Ammon's horn (tissue), 1 donor: ENCODE measurements around the gene ELF2.
"Not testable (repeated sequence)": the region's sequence is repeated elsewhere in the genome, so short reads cannot be mapped to it uniquely, and the experiment has no call there.

Experiments
- DNase-seq: peaks from one replicate; pipeline ENCODE4 v3.0.0-alpha.2; 2016; ENCODE audit warnings: low spot score

The ELF2 gene

DNA sequence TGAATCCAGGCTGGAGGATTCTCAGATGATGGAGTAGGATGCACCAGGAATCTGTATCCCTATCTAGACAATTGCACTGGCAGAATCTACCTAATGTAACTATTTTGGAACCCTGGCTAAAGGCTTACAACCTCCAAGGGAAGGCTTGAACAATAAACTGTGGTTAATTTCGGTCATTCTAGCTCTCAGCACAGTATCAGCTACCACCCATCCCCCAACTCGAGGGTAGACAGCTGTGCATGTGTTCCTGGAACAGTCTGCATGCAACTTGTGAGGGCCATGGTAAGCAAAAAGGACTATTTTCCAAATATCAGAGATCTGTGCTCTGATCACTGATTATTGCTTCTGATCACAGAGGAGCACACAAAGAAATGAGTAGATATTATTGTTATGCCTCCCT, 34.0 kb downstream of the ELF2 start:
- peak; percentile 8 for DNase-seq

DNA sequence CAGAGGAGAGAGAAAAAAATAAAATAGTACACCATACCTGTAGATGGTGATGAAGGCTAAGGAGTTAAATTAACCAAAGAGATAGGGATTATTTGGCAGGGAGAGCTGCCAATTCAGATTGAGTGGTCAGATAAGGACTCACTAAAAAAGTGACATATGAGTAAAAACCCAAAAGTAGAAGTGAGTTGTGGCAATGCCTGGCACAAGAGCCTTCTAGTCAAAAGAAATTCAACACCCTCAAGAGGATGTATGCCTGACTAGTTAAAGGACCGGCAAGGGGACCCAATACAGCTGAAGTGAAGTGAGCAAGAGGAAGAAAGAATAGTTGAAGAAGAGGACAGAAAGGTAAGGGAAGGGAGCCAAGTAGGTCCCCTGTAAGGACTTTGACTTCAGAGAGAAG, 34.9 kb downstream of the ELF2 start:
- DNase-seq = no peak

DNA sequence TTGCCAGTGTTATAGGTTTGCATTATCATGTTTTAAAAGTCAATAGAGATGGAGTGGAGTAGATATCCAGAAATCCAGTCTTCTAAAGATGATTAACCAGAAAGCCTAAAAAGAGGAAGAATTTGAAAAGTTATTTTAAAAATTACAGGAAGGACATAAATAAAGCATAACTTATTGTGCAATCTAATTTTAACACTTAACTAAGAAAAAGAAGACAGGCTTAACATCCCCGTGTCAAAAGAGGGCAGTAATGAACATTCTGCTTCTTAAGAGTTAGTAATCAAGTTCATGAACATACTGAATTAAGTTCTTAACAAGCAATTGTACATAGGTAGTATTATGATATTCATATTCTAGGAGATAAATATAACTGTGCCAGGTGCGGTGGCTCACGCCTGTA, 39.3 kb downstream of the ELF2 start:
- no peak for DNase-seq

DNA sequence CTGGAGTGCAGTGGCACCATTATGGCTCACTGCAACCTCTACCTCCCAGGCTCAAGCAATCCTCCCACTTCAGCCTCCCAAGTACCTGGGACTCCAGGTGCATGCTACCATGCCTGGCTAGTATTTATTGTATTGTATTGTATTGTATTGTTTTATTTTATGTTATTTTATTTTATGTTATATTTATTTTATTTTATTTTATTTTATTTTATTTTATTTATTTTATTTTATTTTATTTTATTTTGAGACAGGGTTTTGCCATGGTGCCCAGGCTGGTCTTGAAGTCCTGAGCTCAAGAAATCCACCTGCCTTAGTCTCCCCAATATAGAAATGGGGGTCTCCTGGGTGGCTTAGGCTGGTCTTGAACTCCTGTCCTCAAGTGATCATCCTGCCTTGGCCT, 42.6 kb downstream of the ELF2 start:
- no peak for DNase-seq

DNA sequence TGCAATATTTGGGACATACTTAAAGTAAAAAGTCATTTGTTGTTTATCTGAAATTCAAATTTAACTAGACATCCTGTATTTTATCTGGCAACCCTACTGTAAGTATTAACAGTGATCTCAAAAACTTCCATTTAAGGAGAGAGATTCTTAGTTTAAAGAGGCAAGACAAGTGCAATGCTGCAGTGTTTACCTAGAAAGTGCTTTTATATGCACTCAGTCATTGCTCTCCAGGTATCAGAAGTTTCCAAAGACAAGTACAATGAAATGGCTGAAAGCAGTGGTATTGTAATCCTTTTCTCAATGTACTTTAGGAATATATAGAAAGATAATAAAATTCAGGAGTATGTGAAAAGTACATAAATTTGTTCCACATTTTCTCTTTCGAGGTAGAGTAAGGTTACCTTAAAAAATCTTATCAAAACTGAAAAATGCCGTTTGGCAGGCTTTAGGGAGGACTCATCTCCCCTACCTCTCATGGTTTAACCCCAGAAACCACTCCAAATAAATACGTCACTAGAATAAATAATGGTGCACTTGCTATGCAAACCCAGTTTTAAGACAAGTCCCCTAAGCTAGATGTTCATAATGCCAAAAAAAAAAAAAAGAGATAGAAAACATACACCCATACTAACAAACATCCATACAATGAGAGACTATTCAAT, 45.7 kb downstream of the ELF2 start:
- DNase-seq = no peak

DNA sequence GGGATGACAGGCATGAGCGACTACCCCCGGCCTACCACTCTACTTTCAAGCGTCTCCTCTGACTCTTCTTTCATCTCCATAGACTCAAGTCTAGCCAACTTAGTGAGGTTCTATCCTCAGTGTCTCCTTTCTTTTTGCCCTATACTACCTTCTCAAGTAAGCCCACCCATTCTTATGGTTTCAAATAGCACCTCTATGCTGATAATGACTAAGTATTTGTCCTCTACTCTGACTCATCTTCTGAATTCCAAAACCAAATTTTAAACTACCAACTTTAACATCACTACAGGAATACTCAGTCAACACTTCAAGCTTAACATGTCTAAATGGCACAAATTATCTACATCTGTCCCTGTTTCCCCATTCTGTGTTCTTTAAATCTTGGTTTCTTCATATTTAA, 47.8 kb downstream of the ELF2 start:
- DNase-seq = no peak

DNA sequence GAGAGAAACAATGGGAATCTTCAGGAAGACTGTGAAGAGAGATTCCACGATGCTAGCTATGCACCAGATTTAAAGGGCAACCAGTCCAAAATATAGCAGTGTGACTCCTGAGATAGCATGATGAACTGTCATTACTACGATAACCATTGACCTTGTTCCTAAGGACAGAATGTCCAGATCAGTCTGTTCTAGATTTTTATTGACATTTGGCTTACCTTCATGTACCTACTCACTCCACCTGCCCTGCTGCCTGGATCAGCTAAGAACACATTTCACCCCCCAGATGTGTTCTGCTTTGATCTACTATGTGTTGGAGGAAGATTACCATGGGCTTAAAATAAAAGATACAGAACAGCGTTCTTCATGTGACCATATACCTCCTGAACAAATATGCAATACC, 50.1 kb downstream of the ELF2 start:
- DNase-seq = no peak

DNA sequence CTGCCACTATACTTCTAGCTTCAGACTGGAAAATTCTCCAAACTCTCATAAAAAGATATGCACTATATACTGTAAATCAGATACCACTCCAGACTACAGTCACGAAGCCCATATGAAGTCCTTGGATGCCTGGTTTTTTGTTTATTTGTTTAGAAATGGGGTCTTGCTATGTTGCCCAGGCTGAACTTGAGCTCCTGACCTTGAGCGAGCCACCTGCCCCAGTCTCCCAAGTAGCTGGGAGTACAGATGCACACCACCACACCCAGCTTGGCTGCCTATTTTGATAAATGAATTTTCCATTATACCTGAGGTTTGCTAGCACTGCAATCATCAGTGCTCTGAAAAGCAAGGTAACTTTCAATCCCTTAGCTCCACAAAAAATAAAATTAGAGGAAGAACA, 53.1 kb downstream of the ELF2 start:
- no peak for DNase-seq

DNA sequence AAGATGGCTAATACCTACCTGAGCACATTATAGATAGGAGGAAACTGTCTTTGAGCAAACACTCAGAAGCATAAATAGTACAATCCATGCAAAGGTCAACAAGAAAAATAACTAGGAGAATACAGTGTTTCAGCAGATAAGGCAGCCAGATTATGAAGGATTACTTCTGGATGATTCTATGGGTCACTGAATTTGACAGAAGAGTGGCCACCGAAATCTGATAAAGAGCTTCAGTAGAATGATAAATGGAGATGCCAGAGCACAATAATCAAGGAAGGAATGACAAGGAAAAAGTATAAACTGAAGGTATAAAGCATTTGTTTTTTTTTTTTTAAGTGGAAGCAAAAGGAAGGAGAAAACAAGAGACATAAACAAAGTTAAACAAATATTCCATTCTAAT, 58.7 kb downstream of the ELF2 start:
- no peak for DNase-seq

DNA sequence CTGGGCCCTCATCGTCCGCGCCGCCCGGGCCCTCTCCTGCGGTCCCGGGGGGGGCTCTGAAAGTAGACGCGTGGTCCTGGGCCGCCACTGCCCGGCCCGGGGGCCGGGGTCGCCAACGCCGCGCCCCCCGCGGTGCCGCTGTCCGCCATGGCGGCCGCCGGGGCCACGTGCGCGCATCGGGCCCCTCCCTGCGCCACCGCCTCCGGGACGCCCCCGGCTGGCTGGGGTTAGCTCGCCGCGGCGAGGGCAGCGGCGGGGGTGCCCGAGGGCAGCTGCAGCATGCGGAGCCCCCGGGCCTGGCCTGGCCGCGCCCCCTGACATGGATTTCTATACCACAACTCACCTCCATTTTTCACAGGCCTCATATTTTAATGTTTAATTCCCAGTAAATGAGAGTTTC, 61.8 kb downstream of the ELF2 start:
- no peak for DNase-seq

DNA sequence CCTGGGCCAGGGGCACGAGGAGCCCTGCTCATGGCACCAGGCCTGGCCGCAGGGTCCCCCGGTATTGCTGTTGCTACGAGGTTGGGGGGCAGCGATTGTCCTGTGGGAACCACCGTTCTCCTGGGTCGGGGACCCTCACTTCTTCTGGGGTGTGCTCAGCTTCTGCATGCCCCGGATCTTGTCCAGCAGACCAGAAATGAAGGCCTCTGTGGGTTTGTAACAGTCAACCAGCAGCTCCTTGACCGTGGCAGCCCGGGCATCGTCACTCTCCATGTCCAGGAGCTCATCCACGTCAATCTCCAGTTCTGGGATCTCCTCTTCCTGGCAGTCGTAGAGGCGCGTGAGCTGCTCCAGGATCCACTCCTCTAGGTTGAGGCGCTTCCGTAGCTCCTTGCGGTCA, 62.2 kb downstream of the ELF2 start:
- DNase-seq = not testable (repeated sequence)

DNA sequence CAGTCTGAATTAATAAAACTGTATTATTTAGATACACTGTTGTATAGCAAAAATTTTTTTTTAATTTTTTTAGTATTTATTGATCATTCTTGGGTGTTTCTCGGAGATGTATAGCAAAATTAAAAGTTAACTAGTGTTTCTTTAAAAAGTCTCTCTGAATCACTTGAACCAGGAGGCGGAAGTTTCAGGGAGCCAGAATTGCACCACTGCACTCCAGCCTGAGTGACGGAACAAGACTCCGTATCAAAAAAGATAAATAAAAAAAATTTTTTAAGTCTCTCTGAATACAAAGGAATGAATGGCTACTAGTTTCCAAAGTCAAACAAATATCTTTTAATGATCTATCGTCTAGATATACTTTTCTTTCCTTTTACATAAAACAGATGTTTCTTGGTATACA, 64.4 kb downstream of the ELF2 start:
- DNase-seq = no peak

DNA sequence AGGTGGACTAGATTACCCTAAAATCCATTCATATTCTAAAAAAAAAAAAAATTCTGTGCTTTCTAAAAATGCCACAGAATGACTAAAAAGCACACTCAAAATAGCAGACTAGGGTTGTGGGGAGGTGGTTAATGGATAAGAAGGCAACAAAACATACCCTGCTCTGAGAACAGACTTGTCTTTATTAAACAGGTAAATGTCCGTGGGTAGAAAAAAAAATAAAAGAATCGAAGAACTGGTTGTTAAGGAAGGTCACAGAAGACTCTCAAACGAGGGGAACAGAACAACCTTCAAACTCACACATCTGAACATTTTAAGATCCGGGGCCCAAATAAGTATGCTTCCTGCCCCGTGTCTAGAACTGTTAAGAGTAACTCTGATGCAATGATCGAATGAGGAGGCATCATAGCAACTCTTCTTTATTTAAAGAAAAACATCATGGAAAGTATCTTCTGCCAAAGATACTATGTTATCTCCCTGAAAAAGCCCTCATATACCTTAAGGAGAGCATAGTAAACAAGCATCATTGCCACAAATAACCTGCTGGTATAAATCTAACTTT, 68.4 kb downstream of the ELF2 start:
- no peak for DNase-seq

DNA sequence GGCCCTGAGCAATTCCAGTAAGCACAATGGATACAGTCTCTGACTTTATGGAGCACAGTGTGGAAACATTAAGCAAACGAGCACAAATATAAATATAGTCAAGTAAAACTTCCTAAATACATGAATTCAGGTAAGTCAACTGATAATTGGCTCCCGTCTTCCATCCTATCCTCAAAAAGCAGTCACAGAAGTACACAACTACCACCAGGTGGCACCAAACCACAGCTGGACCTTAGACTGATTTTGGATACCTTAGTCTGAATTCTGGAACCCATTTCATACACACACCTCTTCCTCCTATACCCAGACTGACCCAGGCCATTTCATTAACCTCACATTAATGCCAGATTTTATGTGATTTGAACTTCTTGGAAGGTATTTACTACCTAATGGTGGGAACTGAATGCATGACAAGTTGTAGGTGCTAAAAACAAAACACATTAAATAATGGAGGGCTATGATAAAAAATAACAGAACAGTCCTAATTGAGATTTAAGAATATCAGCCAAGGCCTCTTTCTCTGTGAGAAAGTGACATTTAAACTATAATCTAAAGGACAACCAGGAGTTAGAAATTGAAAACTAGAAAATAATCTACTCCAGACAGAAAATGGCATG, 77.5 kb downstream of the ELF2 start:
- peak; percentile 91 for DNase-seq

DNA sequence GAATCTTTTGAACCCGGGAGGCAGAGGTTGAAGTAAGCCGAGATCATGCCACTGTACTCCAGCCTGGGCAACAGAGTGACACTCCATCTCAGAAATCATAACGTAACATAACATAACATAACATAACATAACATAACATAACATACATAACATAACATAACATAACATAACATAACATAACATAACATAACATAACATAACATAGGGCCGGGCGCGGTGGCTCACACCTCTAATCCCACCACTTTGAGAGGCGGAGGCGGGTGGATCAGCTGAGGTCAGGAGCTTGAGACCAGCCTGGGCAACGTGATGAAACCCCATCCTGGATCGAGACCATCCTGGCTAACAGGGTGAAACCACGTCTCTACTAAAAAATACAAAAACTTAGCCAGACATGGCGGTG, 84.7 kb downstream of the ELF2 start:
- DNase-seq = no peak

DNA sequence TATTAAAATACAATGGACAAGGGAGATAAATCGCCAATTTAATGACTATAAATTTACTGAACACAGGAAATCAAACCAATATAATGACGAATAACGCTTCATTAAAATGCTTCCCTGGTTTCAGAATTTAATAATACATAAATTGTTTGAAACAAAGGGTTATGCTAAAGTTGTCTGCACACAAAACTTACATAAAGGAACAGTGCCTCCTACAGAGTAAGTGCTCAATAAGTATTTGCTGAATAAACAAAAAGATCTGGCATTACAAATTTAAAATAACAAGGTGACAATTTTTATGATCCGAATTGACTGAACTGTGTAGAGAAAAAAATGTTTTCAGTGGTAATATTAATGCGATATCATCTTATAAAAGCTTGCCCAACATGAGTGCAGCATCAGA, 91.9 kb downstream of the ELF2 start:
- no peak for DNase-seq

DNA sequence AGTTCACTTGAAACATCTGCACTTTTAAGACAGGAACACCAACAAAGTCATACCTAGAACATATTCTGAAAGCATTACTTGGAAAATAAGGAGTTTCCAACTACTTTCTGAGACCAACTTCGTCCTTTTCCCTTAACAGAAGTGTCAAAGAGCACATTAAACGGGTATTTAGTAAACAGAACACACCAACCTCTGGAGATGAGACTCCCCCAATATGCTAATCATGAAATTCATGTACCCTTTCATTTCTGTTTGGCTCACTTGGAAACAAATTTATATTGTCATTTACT, 92.3 kb downstream of the ELF2 start:
- no peak for DNase-seq

DNA sequence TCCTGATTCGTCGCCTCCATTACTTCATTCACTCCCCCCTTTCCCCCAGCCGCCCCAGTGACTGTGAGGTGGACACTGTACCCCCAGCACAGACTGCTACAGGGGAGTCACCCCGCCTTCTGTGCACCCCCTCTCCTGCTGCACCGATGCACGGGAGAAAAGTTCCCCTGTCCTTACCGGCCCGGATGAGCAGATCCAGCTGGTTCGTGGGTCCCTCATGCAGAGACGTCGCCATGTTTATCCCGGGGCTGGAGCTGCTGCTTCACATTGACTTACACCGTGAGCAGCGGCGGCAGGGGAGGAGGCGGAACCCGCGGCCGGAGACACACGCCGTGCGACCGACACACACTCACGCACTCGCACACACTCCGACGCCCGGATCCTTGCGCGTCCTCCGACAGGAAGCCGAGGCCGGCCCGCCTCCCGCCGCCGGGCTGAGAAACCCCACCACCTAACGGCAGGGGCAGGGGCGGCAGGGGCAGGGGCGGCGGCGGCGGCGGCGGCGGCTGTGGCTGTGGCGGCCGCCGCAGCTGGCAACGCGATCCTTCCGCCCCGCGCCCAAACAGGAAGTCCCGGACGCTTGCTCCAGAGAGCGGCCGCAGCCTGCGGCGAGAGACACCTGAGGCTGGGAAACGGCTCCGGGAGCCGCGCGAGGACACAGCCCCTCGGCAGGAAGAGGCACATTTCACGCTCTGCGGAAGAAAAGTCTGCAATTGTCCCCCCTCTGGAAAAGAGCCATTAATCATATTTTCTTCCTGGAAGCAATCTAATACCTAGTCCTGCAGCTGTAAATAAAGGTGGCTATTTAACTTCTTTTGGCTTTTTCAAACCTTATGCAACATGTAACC, 92.8 kb downstream of the ELF2 start:
- peak; percentile 92 for DNase-seq

DNA sequence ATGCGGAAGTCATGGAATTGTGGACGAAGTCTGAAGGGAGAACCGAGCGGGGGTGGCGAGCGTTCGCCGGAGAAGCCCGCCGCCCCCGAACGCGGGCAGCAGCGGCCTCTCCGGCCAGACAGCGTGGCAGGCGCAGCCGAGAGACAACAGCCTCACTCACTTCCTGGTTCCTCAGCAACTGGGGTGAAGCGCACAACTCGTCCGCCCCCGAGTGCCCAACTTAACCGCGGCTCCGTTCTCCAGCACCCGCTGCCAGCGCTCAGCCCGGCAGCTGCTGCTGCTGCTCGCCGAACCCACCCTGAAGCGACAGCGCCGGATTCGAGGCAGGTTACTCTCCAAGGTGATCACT, 93.4 kb downstream of the ELF2 start:
- peak; percentile 74 for DNase-seq

DNA sequence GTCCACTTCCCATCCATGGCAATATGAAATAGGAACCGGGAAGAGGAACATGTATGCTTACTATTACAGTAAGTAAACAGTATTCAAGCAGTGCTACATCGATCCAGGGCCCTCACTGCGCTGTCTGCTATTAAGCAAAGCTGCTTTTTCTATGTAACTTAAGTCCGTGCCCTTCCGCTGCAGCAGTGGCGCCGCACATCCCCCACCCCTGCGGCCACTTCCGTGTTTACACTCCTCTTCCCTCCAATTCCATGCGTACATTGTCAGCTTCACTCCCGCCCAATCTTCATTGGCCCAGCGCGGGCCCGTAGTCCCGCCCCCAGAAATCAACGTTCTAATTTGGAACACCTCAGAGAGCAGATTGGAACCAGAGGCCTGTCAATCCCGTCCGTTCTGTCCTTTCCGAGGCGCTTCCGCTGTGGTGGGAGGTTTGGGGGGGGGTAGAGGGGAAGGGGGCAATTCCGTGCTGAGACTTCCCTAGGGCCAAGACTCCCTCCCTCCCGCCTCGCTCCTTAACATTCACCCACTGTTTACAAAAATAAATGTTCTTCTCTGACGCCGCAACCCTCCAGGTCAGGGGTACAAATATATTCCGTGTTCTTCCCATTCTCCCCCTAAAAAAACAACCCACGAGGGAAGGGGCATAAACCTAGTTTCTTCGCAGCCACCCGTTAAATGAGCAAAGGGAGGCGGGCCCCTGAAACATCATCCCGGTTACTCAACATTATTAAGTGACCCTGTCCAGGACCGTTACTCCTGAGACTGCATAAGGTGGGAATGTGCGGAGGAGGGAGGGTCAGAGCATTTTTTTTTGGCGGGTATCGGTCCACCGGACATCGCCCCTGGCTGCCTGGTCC, 94.0 kb downstream of the ELF2 start:
- DNase-seq = peak; percentile 98

DNA sequence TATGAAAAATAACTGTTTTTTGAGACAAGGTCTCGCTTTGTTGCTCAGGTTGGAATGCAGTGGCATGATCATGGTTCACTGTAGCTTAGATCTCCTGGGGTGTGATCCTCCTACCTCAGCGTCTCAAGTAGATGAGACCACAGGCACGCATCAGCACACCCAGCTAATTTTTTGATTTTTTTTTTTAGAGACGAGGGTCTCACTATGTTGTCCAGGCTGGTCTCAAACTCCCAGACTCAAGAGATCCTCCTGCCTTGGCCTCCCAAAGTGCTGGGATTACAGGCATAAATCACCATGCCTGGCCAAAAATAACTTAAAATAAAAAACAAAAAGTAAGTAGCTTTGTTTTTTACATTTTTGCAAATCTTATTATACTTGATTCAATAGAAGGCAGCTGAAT, 98.1 kb downstream of the ELF2 start:
- no peak for DNase-seq

DNA sequence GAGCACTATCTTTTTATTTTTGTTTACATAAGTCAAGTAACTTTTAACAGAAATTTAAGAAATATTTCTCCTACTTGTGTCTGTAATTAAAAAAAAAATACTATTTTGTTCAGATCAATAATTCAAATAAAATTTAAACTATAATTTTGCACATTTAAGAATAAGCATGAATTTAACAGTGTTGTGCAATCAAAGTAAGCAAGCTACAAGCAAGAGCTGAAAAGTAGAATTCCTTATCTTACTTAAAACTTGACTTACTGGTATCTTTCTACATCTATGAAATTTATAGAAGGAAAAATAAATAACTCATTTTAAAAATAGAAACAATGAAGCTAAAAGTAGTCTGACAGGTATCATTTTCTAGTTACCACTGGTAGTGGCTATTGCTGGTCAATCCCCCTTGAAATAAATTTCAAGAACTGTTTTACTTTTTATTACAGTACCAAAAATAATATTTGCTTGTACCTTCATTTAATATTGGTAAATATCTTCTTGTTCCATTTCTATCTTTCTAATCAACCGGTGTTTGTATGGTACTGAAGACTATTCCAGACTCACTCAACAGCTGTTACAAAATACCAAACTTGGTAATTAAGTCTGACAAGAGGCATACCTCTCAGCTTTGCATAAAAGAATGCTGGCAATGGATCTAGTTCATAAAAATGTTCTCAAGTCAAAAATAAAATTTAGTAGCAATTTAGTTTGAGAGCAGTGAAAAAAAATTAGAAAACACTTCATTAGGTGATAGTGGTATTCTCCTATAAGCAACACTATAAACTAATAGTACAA, 99.3 kb downstream of the ELF2 start:
- no peak for DNase-seq
